ENCODE results near the gene ZNF746.

DNA sequence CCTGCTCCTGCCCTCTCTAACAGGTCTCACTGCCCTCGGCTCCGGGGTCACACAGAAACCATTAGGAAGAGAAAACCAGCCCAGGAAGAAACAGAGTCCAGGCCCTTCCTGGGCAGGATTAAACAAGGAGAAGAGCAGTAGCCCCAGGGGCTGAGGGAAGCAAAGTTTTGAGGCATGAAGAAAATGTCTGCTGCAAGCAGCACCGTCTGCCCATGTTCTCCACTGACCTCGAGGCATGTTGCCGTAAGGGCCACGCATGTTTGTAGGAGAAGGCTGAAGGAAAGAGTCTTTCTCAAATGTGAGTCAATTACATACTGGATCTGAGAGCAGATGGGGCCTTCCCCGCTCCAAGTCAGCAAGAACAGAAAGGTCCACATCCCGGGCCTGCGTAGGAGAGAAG is 4.2 kb downstream of the ZNF746 start:
- TF ChIP-seq, protein P1, sequence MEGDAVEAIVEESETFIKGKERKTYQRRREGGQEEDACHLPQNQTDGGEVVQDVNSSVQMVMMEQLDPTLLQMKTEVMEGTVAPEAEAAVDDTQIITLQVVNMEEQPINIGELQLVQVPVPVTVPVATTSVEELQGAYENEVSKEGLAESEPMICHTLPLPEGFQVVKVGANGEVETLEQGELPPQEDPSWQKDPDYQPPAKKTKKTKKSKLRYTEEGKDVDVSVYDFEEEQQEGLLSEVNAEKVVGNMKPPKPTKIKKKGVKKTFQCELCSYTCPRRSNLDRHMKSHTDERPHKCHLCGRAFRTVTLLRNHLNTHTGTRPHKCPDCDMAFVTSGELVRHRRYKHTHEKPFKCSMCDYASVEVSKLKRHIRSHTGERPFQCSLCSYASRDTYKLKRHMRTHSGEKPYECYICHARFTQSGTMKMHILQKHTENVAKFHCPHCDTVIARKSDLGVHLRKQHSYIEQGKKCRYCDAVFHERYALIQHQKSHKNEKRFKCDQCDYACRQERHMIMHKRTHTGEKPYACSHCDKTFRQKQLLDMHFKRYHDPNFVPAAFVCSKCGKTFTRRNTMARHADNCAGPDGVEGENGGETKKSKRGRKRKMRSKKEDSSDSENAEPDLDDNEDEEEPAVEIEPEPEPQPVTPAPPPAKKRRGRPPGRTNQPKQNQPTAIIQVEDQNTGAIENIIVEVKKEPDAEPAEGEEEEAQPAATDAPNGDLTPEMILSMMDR (conservative IDR thresholded peaks at IDR 0.05), result no peak
- no peak for TF ChIP-seq EZH2 (IDR thresholded peaks at IDR 0.05; ENCODE audit: low read depth)
